Ammon's horn (tissue), 1 donor: Measurements from ENCODE around the gene BMP3.

Experiments
- DNase-seq: peaks from one replicate; pipeline ENCODE4 v3.0.0-alpha.2; 2016; ENCODE audit warnings: low spot score

The BMP3 gene

GRCh38 chr4:81042578-81043365 is 12.3 kb downstream of the BMP3 start:
- no peak for DNase-seq

DNA sequence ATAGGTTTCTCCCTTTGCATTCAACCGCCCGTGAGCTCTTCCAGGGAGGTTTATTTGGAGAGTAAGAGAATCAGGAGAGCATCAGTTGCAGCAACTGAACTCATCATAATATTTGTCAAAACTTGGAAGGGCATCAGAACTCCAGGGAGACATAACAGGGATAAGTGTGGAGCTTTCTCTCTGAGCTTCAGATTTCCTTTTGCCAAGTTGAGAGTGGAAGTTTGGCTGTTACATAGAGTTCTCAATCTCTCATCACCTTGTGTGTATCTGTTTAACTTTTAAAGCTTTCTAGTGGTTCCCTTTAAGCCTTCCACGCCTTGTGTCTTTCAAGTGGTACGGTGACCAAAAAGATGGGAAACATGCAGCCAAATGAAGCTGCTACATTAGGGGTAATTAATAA is 18.8 kb downstream of the BMP3 start:
- DNase-seq: no peak

- DNase-seq: no peak
These were observed 19.4 kb downstream of the BMP3 start for GRCh38 chr4:81049907-81050306.

GRCh38 chr4:81052119-81053068 is 21.9 kb downstream of the BMP3 start:
- DNase-seq: peak; percentile 72

- no peak for DNase-seq
These were observed 28.1 kb downstream of the BMP3 start for GRCh38 chr4:81058621-81059020.

DNA sequence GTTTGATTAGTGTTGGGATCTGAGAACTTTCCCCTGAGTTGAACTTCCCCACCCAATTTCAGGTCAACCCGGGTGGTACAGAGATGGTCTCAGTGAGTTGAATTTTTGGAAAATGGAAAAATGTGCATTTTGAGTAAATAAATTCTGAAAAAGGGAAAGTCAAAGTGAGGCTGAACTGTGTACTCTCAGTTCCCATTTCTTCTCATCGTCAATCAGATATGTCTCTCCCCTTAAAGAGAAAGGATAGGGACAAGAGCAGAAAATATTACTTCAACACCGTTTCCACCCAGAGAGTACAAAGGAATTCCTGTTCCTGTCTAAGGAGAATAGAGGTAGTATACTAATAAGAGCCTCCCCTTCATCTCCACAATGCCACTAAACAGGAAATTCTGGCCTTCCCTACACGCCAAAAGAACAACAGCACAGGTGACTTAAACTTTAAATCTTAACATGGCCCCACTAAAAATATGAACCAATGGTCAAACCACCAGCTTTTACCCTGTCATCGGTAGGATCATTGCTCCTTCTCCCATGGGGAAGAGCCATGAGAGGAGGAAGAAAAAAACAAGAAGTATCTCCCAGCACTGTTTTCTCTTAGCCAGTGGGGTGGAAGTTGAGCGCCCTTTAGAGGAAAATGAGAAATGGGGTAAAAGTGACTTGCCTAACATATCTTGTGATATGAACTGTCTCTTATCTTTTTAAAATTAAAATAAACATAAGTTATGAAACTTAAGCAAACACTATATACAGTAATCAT is 30.3 kb downstream of the BMP3 start:
- DNase-seq: no peak

DNA sequence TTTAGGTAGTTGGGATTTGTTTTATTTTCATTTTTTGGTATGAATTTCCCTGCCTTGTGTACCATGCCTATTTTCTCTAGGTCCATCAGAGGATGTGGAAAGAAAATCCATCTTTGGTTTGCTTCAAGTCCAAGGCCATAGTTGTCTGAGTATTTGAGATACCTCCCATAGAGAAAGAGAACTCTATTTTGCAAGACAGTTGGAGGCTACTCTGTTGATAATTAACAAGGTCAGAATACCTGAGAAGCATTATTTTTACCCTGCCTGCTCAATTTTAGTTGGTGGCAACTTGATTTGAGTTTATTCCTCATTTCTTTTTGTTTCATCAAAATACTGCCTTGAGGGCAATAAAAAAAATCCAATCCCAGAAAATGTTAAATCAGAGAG is 30.8 kb downstream of the BMP3 start:
- DNase-seq: no peak

GRCh38 chr4:81062001-81062400 is 31.5 kb downstream of the BMP3 start:
- DNase-seq: no peak

DNA sequence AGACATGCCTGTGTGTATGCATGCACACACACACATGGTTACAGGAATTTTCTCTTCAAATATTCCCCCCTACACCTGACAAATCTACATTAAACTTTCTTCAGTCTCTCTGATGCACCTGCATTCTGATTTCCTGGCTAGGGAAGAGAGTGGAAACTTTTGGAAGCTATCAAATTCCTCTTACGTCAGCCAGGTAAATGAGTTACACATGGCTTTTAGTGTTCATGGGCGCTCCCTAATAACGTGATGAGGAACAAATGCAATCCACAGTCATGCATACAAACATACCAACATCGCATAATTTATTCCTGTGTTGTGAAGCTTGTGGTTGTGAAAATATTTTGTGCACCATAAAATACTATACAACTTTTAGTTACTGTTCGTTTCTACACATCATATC is 34.9 kb downstream of the BMP3 start:
- DNase-seq: no peak

- peak; percentile 94 for DNase-seq
These were observed 39.3 kb downstream of the BMP3 start for GRCh38 chr4:81069706-81070331.

DNA sequence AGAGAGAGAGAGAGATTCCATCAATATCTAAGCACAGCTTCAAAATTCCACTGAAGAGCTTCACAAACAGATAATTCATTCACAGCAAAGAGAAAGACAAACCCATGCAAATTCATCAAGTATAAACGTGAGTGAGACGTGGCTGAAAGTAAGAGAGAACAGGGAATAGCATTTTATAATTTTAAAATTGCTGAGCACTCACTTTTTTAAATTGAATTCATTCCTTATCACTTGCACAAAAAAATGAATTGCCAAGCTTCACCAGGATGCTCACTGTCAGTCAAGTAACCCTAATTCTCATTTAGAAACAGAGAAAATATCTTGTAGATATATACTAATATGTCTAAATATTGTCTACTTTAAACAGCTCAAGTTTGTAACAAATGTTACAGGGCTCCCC is 40.5 kb downstream of the BMP3 start:
- no peak for DNase-seq

GRCh38 chr4:81081156-81081555 is 50.6 kb downstream of the BMP3 start:
- no peak for DNase-seq

DNA sequence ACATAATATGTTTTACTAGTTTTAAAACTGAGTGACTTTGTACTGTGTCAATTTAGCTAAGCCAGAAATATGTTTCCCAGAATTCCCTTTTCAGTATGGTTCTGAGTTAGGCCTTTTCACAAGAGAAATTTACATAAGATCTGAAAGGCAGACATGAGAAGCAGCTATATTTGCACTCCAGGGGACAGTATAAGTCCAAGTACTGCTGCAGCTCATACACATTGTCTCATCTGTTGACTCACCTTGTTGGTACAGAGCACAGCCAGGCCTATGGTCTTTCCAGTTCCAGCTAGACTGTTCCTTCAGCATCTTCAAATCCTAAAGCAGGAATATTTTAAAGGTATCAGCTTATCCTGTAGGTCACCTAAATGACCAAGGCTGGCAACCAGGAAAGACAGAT is 53.5 kb downstream of the BMP3 start:
- no peak for DNase-seq

DNA sequence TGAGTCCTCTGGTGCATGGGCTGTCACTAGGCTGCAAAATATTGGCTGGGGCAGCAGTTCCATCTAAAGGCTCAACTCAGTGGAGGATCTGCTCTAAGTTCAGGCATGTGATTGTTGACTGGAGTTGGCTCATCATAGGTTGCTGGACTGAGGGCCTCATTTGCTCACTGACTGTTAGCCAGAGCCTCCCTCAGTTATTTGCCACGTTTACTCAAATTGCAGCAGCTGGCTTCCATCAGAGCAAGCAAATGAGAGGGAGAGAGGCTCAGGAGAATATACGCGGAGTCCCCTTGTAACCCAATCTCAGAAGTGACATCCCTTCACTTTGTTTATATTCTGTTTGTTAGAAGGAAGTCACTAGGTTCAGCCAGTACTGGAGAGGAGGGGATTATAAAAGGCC is 54.1 kb downstream of the BMP3 start:
- no peak for DNase-seq

DNA sequence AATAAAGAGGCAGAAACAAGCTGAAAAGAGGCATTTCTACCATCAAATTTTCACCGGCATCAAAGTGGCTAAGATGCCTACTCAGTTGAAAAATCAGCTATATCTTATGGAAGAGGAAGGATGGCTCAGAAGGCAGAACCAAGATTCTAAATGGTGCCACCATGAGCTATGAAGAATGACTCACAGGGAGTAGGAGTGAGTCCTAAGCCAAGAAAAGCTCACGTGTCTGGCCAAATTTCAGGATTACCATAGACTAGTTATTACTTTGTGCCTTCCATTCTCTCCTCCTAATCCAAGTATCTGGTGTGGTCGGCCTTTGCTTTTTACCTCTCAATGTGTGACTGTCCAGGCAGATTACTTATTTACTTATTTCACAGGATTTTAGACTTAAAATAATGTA is 54.8 kb downstream of the BMP3 start:
- DNase-seq: no peak

DNA sequence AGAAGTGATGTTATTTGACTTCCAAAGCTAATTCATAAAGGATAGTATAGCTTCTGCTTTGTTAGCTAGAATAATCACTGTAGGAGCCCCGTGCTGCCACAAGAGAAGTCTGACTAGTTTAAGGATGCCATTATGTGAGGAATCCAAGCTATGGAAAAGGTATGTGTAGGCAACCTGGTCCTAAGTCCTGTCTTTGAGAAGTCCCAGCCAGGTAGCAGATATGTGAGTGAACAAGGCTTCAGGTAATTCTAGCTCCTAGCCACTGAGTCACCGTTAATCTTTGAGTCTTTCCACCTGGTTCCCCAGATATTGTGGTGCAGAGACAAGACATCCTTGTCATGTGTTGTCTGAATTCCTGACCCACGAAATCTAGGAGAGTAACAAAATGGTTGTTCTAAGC is 55.5 kb downstream of the BMP3 start:
- no peak for DNase-seq

GRCh38 chr4:81093720-81094401 is 63.4 kb downstream of the BMP3 start:
- DNase-seq: no peak

- DNase-seq: no peak
These were observed 64.9 kb downstream of the BMP3 start for GRCh38 chr4:81095389-81095788.

- no peak for DNase-seq
These were observed 66.1 kb downstream of the BMP3 start for GRCh38 chr4:81096566-81096965.

- DNase-seq: no peak
These were observed 71.6 kb downstream of the BMP3 start for GRCh38 chr4:81102107-81102506.

- DNase-seq: no peak
These were observed 75.6 kb downstream of the BMP3 start for GRCh38 chr4:81106150-81106549.
